GM19324 (cell line): ENCODE results near the gene ALLC.

Source experiments
- ATAC-seq: cut with Tn5 transposase; IDR thresholded peaks from one replicate; pipeline ENCODE4 v1.9.1; 2021; ENCODE audit warnings: mild to moderate bottlenecking, moderate library complexity; ENCODE audit not compliant: unreplicated experiment, low FRiP score

ALLC gene

DNA sequence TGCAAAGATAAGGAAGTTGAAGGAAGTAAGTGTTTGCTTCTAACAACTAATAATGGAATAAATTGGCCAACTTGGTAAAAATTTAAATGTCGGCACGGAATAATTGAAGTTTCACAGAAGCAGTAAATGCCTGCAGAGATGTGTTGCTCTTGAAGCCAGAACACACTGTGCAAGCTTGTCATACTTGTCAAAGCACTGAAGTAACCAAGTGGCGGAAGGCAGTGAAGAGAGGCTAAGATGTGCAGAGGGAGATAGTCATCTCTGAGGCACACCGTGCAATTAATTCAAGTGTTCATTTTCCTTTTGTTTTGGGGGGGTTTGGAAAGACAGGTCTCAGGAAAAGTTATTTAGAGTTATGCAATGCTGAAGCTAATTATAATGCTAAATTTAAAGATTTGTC is 50.6 kb downstream of the ALLC start:
- ATAC-seq, result no peak

GRCh38 chr2:3709225-3709624 is 51.2 kb downstream of the ALLC start:
- no peak for ATAC-seq

DNA sequence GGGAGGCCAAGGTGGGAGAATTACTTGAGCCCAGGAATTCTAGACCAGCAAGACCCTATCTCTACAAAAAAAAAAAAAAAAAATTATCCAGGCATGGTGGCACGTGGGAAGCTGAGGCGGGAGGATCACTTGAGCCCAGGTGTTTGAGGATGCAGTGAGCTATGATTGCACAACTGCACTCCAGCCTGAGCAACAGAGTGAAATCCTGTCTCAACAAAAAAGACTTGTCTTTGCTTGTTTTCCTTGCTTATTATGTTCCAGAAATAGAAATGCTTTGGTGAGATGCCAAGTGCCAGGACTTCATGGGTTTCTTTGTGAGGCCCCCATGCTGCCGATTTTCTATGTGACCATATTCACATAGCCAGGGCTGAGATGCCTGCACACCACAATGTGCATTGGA is 54.4 kb downstream of the ALLC start:
- ATAC-seq, result no peak

DNA sequence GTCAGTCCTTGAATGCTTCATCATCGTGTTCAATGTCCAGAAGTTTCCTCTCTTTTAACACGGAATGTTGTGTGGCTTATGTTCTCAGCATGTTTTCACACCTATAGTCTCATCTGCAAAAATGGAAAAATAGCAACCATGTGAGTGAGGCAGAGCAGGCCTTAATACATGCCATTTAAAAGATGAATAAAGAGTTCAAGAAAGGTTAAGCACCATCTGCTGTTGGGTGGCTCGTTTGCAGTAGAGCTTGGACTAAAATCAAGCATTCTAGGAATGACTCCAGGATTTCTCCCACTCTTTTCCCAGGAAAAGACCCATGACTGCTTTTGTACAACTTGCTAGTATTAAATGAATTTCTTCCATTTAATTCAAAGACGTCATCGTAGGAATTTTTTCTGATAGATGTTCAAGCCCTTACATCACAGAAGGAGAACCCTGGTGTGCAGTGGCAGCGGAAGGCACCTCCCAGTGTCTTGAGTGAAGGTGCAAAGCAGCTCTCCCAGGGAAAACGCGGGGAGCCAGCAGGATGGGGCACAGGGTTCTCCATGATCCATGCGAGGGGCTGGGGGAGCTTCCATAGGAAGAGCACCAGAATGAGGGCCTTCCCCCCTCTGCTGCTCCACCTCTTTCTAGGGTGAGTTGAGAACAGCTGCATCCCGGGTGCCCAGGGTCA is 55.0 kb downstream of the ALLC start:
- no peak for ATAC-seq

GRCh38 chr2:3718679-3719078 is 60.7 kb downstream of the ALLC start:
- ATAC-seq, result no peak

- no peak for ATAC-seq
Observed at GRCh38 chr2:3725002-3725401, 67.0 kb downstream of the ALLC start.

DNA sequence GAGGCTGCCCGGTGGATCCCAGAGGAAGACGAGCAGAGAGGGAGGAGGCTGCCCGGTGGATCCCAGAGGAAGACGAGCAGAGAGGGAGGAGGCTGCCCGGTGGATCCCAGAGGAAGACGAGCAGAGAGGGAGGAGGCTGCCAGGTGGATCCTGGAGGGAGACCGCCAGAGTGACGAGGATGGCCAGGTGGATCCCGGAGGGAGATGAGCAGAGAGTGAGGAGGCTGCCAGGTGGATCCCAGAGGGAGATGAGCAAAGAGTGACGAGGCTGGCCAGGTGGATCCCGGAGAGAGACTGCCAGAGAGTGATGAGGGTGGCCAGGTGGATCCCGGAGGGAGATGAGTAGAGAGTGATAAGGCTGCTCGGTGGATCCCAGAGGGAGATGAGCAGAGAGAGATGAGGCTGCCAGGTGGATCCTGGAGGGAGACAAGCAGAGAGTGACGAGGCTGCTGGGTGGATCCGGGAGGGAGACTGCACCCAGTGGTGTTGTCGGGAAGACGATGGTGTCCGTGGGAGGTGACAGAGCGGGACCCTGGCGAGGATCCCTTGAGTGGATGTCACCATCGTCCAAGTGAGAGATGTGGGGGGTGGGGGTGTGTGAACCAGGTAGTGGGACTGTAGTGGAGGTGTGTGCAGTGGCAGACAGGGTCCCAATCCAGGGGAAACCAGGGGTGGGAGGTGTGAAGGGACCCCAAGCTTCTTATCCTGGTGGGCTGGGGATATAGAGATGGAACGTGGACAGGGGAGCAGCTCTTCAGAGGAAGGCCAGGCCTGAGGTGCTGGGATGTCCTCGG is 67.7 kb downstream of the ALLC start:
- ATAC-seq, result no peak

GRCh38 chr2:3726511-3726910 is 68.5 kb downstream of the ALLC start:
- no peak for ATAC-seq

GRCh38 chr2:3727397-3728045 is 69.5 kb downstream of the ALLC start:
- no peak for ATAC-seq

DNA sequence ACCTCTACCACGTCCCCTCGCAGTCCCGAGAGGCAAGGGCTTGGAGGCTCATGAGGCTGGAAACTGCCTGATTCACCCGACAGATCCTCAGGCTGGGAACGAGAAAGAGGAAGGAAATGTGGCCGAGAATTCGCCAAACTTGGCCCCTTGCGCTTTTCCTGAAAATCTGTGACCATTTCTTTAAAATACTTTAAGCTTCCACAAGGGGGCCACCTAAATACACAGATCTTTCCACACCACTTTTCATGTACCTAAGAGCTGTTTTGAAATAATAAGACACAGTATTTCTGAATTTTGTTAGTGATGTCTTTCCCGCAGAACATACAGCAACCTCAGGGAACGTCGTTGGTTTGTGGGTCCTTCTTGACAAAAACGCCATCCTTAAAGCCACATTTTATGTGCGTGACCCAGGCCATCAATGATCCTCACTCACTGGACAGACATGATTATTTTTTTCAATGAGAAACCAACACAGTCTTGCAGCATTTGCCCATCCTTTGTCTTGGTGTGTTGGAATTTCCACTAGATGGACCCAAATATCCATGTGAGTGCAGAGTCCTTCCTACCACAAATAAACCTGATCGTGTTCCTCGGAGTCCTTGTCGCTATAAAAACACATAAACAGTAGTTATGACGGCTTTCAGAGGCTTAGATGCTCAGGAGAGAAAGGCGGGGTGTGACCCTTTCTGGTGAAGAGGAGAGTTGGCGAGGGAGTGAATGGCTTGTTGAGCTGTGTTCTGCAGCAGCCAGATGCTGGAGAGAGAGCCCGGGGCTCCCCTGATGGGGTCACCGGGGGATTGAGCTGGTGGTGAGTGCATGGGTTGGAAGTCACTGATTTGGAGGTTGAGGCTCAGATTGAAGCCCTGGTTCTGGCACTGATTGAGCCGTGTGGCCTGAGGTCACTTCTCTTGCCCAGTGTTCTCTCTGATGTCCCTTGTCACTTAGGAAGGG is 70.4 kb downstream of the ALLC start:
- ATAC-seq, result no peak

- ATAC-seq, result no peak
Observed at GRCh38 chr2:3729055-3729448, 71.1 kb downstream of the ALLC start.

DNA sequence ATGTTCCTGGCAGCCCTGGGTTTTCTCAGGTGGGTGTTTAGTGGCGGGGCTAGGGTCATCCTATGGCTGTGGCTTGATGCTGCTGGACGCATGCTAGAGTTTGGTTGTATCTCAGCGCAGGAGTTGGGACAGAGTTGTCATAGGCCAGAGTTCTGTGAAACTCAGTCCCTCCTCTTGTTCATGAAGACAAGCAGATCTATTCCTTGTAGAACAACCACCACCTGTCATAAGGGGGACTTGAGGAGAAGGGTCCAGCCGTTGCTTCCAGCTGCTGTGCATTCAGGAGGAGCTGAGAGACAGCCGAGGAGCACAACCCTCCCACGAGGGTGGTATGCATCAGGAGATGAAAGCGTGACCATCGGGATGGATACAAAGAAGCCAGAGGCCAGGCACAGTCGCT is 71.8 kb downstream of the ALLC start:
- ATAC-seq, result no peak

DNA sequence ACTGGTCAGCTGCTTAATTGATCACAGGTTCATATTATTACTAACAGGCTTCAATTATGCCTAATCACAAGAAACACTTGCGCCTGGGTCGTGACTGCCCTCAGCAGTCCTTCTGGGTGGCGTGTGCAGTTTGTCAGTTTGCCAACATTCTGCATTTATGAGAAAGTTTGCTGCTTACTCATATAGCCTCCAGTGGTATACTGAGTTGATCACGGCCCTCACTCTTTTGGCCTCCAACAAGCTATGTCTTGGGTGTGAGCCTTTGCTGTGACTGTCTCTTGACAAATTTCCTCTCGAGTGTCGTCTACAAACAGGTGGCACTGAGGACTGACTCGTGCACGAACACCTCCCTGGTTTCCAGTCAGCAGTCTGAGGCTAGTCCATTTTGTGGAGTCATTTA is 72.6 kb downstream of the ALLC start:
- ATAC-seq, result no peak

GRCh38 chr2:3731829-3732228 is 73.8 kb downstream of the ALLC start:
- no peak for ATAC-seq

- ATAC-seq, result no peak
Observed at GRCh38 chr2:3736112-3736511, 78.1 kb downstream of the ALLC start.

- no peak for ATAC-seq
Observed at GRCh38 chr2:3737128-3737527, 79.1 kb downstream of the ALLC start.

DNA sequence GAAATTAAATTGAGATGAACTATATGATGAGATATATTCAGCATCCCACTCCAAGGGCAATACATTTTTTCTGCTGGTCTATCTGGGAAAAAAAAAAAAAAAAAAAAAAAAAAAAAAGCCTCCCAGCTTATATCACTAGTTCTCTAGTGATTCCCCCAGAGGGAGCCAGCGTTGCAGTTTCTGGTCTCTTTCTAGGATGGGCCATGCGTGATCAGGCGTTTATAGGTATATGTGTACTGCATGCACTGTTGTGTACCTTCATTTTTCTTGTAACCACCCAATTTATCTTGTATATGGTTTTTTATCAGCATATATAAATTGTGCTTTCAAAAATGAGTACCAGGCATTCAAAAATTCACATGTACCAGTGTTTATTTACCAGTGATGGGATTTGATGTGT is 80.5 kb downstream of the ALLC start:
- no peak for ATAC-seq

DNA sequence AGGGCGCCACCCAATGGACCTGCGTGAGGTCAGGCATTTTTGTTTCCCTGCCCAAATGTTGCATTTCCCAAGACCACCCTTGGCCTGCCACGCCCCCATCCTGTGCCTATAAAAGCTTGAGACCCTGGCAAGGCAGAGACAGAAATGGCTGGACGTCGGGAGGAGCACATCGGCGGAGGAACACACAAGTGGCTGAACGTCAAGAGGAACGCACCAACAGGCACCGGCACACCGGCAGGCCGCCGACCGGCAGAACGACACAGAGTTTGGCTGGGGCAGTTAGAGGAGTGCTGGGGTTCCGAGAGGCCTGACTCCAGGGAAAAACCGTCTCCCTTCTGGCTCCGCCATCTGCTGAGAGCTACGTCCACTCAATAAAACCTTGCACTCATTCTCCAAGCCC is 81.3 kb downstream of the ALLC start:
- no peak for ATAC-seq

GRCh38 chr2:3741396-3741795 is 83.4 kb downstream of the ALLC start:
- ATAC-seq, result no peak

DNA sequence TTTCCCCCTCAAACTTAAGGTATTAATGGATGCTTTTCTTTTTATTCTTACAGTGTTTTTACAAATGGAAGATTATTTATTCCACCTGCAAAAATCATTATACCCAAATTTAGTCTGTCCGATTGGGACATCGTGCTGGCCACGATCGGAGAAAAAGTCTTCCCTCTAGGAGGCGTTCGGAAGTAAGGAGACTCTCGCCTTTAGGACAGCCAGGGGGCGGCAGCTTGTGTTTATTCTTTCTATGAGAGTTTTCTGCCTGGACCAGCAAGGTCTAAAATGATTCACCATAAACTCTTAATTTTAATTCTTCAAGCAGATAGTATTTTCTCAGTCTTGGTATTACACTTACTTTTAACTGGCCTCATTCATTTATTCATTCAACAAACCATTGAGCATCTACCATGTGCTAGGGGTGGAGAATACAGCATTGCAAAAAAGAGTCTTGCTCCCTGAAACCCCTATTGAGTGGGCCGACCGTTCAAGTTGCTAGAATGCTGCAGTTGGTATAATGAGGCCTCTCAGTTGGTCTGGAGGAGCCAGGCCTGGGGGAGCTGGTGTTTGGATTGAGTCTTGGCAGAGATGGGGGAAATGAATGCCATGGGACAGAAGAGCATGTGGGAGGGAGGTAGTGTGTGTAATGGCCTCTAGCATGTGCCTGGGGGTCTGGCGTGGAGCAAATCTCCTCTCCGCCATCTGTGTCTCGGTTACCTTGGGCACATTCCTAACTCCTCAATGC is 84.0 kb downstream of the ALLC start:
- no peak for ATAC-seq
